ENCODE results near the gene RAB3B.

The RAB3B gene

DNA sequence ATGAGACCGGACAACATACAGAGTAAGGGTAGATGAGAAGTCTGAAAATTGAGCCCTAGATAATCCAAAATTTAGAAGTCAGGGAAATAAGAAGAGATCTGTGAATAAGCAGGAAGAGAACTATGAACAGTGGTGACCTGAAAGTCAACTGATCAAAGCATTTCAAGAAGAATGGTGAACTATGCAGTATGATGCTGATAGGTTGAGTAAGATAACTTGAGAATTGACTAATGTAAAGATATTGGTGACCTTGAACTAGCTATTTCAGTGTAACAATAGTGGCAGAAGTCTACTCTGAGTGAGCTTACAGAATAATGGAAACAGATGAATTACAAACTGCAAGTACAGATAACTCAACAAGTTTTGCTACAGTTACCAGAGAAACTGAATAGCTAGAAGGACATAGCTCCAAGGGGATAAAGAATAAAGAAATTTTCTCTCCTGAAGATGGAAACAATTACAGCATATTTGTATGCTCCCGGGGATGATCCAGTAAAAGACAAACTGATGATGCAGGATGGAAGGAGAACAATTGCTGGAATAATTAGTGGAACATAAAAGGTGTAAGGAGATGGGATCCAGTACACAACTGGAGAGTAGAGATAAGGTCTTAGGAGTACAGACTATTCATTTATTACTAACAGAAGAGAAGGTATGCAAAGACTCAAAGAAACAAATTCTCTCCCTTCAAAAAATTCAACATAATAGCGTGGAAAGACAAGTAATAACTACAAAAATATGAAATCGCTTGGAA lies 122.8 kb downstream of the RAB3B start:
- DNase-seq: no peak

DNA sequence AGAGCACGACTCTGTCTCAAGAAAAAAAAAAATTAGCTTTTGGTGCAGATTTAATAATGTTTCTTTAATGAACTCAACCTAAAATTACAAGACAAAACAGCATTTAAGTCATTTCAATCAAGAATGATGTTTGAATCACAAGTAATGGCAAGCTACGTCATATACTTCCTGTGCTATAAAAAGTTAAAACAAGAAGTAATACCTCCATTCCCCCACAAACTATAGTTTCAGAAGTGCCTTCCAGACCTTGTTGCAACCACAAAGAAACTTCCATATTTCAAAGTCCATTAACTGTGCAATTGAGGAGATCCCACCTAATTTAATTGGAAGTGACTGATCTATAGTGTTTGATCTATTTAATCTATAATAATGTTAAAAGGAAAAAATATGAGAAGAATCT lies 127.1 kb downstream of the RAB3B start:
- no peak for DNase-seq

DNA sequence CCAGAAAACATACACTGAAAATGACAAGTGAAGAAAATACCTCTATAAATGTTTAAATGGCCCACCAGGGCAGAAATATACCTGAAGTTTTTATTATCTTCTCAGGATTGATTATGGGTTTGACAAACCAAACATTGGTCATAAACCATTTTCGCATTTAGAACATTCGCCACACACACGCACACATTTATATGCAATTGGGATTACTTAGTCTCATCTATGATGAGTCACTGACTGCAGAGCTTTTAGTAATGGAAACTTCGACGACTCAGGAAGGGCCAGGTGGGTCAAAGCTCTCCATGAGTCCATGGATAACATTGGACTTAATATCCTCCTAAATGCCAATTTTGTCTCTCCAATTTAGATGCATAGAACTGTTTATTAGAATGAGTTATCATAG lies 128.8 kb downstream of the RAB3B start:
- DNase-seq: no peak

DNA sequence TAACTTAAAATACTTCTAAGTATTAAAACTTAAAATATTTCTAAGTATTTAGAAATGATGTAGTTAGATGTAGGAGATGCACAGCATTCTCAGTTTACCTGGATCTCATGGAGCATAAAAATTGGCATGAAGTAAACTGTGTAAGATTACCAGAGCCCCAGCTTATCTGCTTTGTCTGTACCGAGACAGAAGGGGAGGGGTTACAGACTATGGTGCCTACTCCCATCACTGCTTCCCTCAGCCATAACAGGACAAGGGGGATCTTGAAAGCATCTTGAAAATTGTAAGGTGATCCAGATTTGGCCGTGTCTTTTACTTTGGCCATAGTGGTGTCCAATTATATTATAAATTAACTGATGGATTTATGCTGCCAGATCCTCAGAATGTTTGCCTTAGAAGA lies 130.8 kb downstream of the RAB3B start:
- no peak for DNase-seq

DNA sequence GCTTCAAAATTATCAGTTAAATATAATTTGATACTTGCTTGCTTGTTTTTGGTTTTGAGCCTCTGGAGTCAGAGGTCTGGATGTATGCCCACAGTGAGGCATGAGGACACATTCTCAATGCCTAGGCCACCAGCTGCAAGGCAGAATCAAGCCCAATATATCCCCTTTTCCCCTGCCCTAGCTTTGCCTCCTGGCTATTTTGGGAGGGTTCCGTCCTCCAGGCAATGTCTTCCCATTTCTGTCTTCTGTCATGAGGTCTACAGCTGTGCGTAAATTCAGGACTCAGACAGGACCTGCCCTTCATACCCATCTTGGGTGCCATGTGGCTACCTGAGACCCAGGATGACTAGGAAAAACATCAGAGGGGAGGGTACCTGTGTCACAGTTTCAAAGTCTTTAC lies 131.2 kb downstream of the RAB3B start:
- no peak for DNase-seq

DNA sequence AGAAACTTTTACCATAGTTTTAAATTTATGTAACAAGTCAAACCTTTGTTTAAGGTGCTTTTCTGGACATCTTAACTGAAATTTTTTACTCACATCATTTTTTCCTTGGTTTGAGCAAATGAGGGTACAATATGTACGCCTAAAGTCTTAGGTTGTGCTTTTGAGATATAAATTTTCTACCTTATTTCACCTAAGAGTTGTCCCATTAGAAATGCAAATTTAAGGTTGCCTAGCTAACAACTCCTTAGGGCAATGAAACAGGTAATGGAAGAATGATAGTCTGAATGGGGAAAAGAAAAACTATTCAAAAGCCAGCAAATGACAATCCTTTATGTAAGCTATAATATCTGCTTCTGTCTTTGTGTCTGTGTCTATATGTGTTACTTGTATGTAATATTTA lies 131.6 kb downstream of the RAB3B start:
- no peak for DNase-seq
